Ishikawa (cell line): ENCODE results near the gene TRAPPC3L.

Experiments used
- EGR1 ChIP-seq: IDR thresholded peaks from 2 replicates; pipeline ENCODE4 v1.6.1; 2012
- EP300 ChIP-seq: IDR thresholded peaks from 2 replicates; pipeline ENCODE4 v1.6.1; 2012; ENCODE audit warnings: borderline replicate concordance
- RAD21 ChIP-seq: IDR thresholded peaks from 2 replicates; pipeline ENCODE4 v1.6.1; 2012; ENCODE audit warnings: low read depth
- TCF12 ChIP-seq: IDR thresholded peaks from 2 replicates; pipeline ENCODE4 v1.6.1; 2012; ENCODE audit warnings: low read depth
- YY1 ChIP-seq: IDR thresholded peaks from 2 replicates; pipeline ENCODE4 v1.6.1; 2012; ENCODE audit warnings: low read depth
- TF ChIP-seq, protein P1 (sequence below): IDR thresholded peaks from 2 replicates; pipeline ENCODE4 v1.6.1; 2012; ENCODE audit warnings: low read depth, mild to moderate bottlenecking

GRCh38 chr6:116482780-116483179, 62.7 kb downstream of the TRAPPC3L start:
- TF ChIP-seq, protein P1, sequence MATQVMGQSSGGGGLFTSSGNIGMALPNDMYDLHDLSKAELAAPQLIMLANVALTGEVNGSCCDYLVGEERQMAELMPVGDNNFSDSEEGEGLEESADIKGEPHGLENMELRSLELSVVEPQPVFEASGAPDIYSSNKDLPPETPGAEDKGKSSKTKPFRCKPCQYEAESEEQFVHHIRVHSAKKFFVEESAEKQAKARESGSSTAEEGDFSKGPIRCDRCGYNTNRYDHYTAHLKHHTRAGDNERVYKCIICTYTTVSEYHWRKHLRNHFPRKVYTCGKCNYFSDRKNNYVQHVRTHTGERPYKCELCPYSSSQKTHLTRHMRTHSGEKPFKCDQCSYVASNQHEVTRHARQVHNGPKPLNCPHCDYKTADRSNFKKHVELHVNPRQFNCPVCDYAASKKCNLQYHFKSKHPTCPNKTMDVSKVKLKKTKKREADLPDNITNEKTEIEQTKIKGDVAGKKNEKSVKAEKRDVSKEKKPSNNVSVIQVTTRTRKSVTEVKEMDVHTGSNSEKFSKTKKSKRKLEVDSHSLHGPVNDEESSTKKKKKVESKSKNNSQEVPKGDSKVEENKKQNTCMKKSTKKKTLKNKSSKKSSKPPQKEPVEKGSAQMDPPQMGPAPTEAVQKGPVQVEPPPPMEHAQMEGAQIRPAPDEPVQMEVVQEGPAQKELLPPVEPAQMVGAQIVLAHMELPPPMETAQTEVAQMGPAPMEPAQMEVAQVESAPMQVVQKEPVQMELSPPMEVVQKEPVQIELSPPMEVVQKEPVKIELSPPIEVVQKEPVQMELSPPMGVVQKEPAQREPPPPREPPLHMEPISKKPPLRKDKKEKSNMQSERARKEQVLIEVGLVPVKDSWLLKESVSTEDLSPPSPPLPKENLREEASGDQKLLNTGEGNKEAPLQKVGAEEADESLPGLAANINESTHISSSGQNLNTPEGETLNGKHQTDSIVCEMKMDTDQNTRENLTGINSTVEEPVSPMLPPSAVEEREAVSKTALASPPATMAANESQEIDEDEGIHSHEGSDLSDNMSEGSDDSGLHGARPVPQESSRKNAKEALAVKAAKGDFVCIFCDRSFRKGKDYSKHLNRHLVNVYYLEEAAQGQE, result no peak
- TF ChIP-seq YY1, result no peak
- TF ChIP-seq RAD21, result no peak
- no peak for TF ChIP-seq EP300
- TF ChIP-seq TCF12, result no peak
- no peak for TF ChIP-seq EGR1
